DOHH2 (cell line): Measurements from ENCODE around the gene TM4SF4.

Experiments used
- CTCF ChIP-seq: fragments of 200-600 bp; sonication (generic); IDR thresholded peaks from one replicate; pipeline ENCODE4 v1.5.1; 2014; ENCODE audit warnings: antibody characterized with exemption, mild to moderate bottlenecking, low read depth, low read length; ENCODE audit not compliant: poor library complexity, severe bottlenecking
- EZH2phosphoT487 ChIP-seq: fragments of 200-600 bp; sonication (generic); IDR thresholded peaks from 2 replicates; pipeline ENCODE4 v1.6.1; 2017; ENCODE audit warnings: borderline replicate concordance, mild to moderate bottlenecking, antibody characterized with exemption, low read length, moderate library complexity, mixed read lengths

DNA sequence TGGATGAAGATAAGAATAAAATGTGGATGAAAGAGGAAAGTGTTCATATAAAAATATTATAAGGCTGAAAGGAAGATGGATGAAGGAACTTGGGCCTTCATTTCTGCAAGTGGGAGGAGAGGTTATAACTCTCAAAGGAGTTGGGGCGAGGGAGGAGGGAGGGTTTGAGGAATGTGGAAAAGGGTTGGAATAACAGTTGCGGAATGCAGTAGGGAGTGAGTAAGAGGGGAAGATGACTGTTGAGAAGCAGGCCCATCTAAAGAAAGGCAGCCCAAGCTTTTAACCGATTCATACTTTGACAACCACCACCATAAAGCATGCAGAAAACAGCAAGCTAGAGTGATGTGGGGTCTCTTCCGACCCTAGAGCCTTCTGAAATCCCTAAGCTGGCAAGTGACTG lies 8.3 kb upstream of the TM4SF4 start:
- TF ChIP-seq CTCF = no peak
- TF ChIP-seq EZH2phosphoT487 = no peak
